IPS-15b (cell line): ENCODE data around the gene IMPDH1.
A peak's percentile ranks its signal among the peaks of the same experiment; 100 is the strongest.
"Not testable (repeated sequence)": the region's sequence is repeated elsewhere in the genome, so short reads cannot be mapped to it uniquely, and the experiment has no call there.

Experiments used
- H3K27me3 ChIP-seq: one replicate; pipeline ENCODE4 v1.6.1; 2013; ENCODE audit warnings: low read length; ENCODE audit not compliant: control insufficient read depth, insufficient read depth
- H3K36me3 ChIP-seq: one replicate; pipeline ENCODE4 v1.6.1; 2013; ENCODE audit warnings: low read length; ENCODE audit not compliant: control insufficient read depth, insufficient read depth
- H3K4me1 ChIP-seq: one replicate; pipeline ENCODE4 v1.6.1; 2013; ENCODE audit warnings: mild to moderate bottlenecking, low read length; ENCODE audit not compliant: control insufficient read depth, insufficient read depth
- H3K4me3 ChIP-seq: one replicate; pipeline ENCODE4 v1.5.1; 2013; ENCODE audit warnings: low read depth, low read length
- H3K9ac ChIP-seq: one replicate; pipeline ENCODE4 v1.6.1; 2013; ENCODE audit warnings: low read depth, mild to moderate bottlenecking, low read length
- H3K9me3 ChIP-seq: one replicate; pipeline ENCODE4 v1.6.1; 2013; ENCODE audit warnings: mild to moderate bottlenecking, low read length; ENCODE audit not compliant: control insufficient read depth, insufficient read depth

The IMPDH1 gene

GRCh38 chr7:128409596-128410450 is at the start of gene IMPDH1:
Gene IMPDH1, minus strand, starts transcription at chr7:128409982. Its CDS starts 81 bp downstream, at chr7:128409901.
- Histone ChIP-seq H3K9ac (peak within 1 kb of the TSS; percentile 61), H3K4me1 (peaks cover 16% of the 10 kb centered on the region), H3K9me3 (no peaks in the 10 kb centered on the region), H3K36me3 (no peaks in the 10 kb centered on the region), H3K27me3 (peaks cover 80% of the 10 kb centered on the region), H3K4me3 (peak within 1 kb of the TSS; percentile 80)

- H3K9ac ChIP-seq: no peak overlapping the region
- H3K4me3 ChIP-seq: no peak overlapping the region
- peaks cover 10% of the 10 kb centered on the region for H3K4me1 ChIP-seq
- H3K36me3 ChIP-seq: peaks cover 9% of the 10 kb centered on the region
- no peaks in the 10 kb centered on the region for H3K27me3 ChIP-seq
- H3K9me3 ChIP-seq: no peaks in the 10 kb centered on the region
These were observed 49.7 kb upstream of the IMPDH1 start for GRCh38 chr7:128459394-128459878.

GRCh38 chr7:128458956-128459355 is 49.2 kb upstream of the IMPDH1 start:
- H3K4me1 ChIP-seq: peaks cover 14% of the 10 kb centered on the region
- H3K4me3 ChIP-seq: no peak overlapping the region
- no peaks in the 10 kb centered on the region for H3K9me3 ChIP-seq
- no peaks in the 10 kb centered on the region for H3K27me3 ChIP-seq
- H3K9ac ChIP-seq: no peak overlapping the region
- peaks cover 9% of the 10 kb centered on the region for H3K36me3 ChIP-seq

- Histone ChIP-seq H3K4me1 (peaks cover 21% of the 10 kb centered on the region), H3K4me3 (peak overlapping the region; percentile 20)
- not testable (repeated sequence) for H3K9ac ChIP-seq
These were observed 47.6 kb upstream of the IMPDH1 start for GRCh38 chr7:128457385-128457784.

GRCh38 chr7:128456255-128456725 is 46.5 kb upstream of the IMPDH1 start:
- Histone ChIP-seq H3K4me1 (peaks cover 21% of the 10 kb centered on the region), H3K9ac (peak overlapping the region; percentile 95), H3K4me3 (peak overlapping the region; percentile 100), H3K9me3 (no peaks in the 10 kb centered on the region), H3K27me3 (no peaks in the 10 kb centered on the region), H3K36me3 (peaks cover 9% of the 10 kb centered on the region)

More at GRCh38 chr7:128457385-128457784, 47.6 kb upstream of the IMPDH1 start:
- not testable (repeated sequence) for H3K9me3 ChIP-seq, H3K27me3 ChIP-seq, H3K36me3 ChIP-seq

GRCh38 chr7:128455543-128456254 is 45.9 kb upstream of the IMPDH1 start, which contains the start of gene HILPDA:
Gene HILPDA, plus strand, starts transcription at chr7:128455878. Its CDS starts 1,391 bp downstream, at chr7:128457269.
- H3K4me1 ChIP-seq: peaks cover 21% of the 10 kb centered on the region

GRCh38 chr7:128454808-128455542 is 45.2 kb upstream of the IMPDH1 start:
- Histone ChIP-seq H3K36me3 (peaks cover 9% of the 10 kb centered on the region), H3K9ac (peak overlapping the region; percentile 87), H3K27me3 (no peaks in the 10 kb centered on the region), H3K9me3 (no peaks in the 10 kb centered on the region), H3K4me1 (peaks cover 21% of the 10 kb centered on the region), H3K4me3 (peak overlapping the region; percentile 100)

More at GRCh38 chr7:128455543-128456254, 45.9 kb upstream of the IMPDH1 start, which contains the start of gene HILPDA:
- Histone ChIP-seq H3K27me3 (no peaks in the 10 kb centered on the region), H3K9me3 (no peaks in the 10 kb centered on the region), H3K36me3 (peaks cover 9% of the 10 kb centered on the region), H3K9ac (peak within 1 kb of the TSS; percentile 95), H3K4me3 (peak within 1 kb of the TSS; percentile 100)

- H3K4me3 ChIP-seq: peak overlapping the region; percentile 100
- peaks cover 15% of the 10 kb centered on the region for H3K4me1 ChIP-seq
- H3K9me3 ChIP-seq: no peaks in the 10 kb centered on the region
- H3K36me3 ChIP-seq: peaks cover 9% of the 10 kb centered on the region
- H3K27me3 ChIP-seq: no peaks in the 10 kb centered on the region
- H3K9ac ChIP-seq: peak overlapping the region; percentile 76
These were observed 44.3 kb upstream of the IMPDH1 start for GRCh38 chr7:128453836-128454804.

- H3K27me3 ChIP-seq: no peaks in the 10 kb centered on the region
- H3K4me3 ChIP-seq: no peak overlapping the region
- H3K4me1 ChIP-seq: peaks cover 15% of the 10 kb centered on the region
- no peak overlapping the region for H3K9ac ChIP-seq
- H3K9me3 ChIP-seq: no peaks in the 10 kb centered on the region
- peaks cover 1% of the 10 kb centered on the region for H3K36me3 ChIP-seq
These were observed 42.8 kb upstream of the IMPDH1 start for GRCh38 chr7:128452552-128452951.

GRCh38 chr7:128450913-128451312 is 41.1 kb upstream of the IMPDH1 start:
- H3K4me1 ChIP-seq: peaks cover 15% of the 10 kb centered on the region
- H3K4me3 ChIP-seq: no peak overlapping the region
- H3K9ac ChIP-seq: no peak overlapping the region
- no peaks in the 10 kb centered on the region for H3K9me3 ChIP-seq
- H3K36me3 ChIP-seq: no peaks in the 10 kb centered on the region
- no peaks in the 10 kb centered on the region for H3K27me3 ChIP-seq
